ENCODE results near the gene PPFIA3.

DNA sequence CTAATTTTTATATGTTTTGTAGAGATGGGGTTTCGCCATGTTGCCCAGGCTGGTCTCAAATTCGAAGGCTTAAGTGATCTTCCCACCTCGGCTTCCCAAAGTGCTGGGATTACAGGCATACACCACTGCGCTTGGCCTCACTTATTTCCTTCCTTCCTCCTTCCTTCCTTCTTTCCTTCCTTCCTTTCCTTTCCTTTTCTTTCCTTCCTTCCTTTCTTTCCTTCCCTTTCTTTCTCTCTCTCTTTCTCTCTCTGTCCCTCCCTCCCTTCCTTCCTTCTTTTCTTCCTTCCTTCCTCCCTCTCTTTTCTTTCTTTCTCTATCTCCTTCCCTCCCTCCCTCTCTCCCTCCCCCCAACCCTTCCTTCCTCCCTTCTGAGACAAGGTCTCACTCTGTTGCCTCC is 75.1 kb downstream of the PPFIA3 start:
- TF ChIP-seq, protein P1, sequence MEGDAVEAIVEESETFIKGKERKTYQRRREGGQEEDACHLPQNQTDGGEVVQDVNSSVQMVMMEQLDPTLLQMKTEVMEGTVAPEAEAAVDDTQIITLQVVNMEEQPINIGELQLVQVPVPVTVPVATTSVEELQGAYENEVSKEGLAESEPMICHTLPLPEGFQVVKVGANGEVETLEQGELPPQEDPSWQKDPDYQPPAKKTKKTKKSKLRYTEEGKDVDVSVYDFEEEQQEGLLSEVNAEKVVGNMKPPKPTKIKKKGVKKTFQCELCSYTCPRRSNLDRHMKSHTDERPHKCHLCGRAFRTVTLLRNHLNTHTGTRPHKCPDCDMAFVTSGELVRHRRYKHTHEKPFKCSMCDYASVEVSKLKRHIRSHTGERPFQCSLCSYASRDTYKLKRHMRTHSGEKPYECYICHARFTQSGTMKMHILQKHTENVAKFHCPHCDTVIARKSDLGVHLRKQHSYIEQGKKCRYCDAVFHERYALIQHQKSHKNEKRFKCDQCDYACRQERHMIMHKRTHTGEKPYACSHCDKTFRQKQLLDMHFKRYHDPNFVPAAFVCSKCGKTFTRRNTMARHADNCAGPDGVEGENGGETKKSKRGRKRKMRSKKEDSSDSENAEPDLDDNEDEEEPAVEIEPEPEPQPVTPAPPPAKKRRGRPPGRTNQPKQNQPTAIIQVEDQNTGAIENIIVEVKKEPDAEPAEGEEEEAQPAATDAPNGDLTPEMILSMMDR (IDR thresholded peaks at IDR 0.05): no peak
- no peak for TF ChIP-seq POLR2A (IDR thresholded peaks at IDR 0.05)
- TF ChIP-seq POLR2AphosphoS5 (IDR thresholded peaks at IDR 0.05): no peak
